ENCODE data around the gene DMXL2. TPM values are rescaled to one million over a fixed set of nuclear protein-coding genes. Genes with fewer than 3 reads are reported as not detected.

DMXL2 gene
- total RNA-seq, 2 donors from 2014 or later, result 21.7 to 33.4 TPM

DNA sequence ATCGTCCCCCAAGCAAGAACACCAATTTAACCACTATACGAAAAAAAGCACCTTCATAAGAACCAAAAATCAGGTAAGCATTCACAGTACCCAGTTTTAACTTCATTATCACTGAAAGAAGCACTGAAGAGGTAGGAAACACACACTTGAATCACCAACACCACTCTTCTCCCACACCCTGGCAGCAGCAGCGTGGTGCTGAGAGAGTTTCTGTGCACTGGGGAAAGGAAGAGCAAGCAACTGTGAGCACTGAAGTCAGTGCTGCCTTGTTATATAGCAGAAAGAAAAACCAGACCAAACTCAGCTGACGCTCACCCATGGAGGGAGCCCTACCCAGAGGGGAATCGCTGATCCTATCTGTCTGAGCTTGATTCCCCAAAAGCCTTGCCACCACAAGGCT lies 98.2 kb downstream of the DMXL2 start:
- H3K27me3 ChIP-seq, result no peaks in the 10 kb centered on the region
- no peak for DNase-seq
- H3K4me3 ChIP-seq, result no peak overlapping the region
- intact Hi-C loops (cut with DNase I), result no loop called here
- no peak overlapping the region for H3K27ac ChIP-seq
- no peaks in the 10 kb centered on the region for H3K36me3 ChIP-seq
- no peak overlapping the region for H3K9ac ChIP-seq (ENCODE audit: low read depth in 2 of 2, low read length in 2 of 2)
- H3K9me3 ChIP-seq, result no peaks in the 10 kb centered on the region
- TF ChIP-seq, protein P1, sequence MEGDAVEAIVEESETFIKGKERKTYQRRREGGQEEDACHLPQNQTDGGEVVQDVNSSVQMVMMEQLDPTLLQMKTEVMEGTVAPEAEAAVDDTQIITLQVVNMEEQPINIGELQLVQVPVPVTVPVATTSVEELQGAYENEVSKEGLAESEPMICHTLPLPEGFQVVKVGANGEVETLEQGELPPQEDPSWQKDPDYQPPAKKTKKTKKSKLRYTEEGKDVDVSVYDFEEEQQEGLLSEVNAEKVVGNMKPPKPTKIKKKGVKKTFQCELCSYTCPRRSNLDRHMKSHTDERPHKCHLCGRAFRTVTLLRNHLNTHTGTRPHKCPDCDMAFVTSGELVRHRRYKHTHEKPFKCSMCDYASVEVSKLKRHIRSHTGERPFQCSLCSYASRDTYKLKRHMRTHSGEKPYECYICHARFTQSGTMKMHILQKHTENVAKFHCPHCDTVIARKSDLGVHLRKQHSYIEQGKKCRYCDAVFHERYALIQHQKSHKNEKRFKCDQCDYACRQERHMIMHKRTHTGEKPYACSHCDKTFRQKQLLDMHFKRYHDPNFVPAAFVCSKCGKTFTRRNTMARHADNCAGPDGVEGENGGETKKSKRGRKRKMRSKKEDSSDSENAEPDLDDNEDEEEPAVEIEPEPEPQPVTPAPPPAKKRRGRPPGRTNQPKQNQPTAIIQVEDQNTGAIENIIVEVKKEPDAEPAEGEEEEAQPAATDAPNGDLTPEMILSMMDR (IDR thresholded peaks at IDR 0.05), result no peak
- no peaks in the 10 kb centered on the region for H3K4me1 ChIP-seq

DNA sequence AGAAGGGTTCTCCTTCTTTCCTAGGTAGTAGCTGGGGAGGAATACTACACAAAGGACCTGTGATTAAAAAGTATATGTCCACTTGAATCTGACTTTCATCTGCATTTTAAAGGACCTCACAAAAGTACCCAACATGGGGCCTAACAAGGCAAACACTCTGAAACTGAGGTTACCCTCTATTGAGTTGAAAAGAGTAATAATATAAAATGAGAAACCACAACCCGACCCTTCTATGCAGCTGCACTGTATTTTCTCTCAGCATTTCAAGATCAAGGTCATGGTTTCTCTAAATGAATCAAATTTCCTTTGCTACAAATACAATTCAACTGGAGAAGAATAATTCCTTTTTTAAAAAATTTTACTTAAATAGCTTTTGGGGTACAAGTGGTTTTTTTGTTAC lies 106.3 kb downstream of the DMXL2 start:
- Histone ChIP-seq H3K9ac (ENCODE audit: low read depth in 2 of 2, low read length in 2 of 2) (no peak overlapping the region), H3K4me3 (no peak overlapping the region), H3K9me3 (no peaks in the 10 kb centered on the region), H3K36me3 (no peaks in the 10 kb centered on the region), H3K27me3 (no peaks in the 10 kb centered on the region), H3K27ac (no peak overlapping the region), H3K4me1 (no peaks in the 10 kb centered on the region)
- TF ChIP-seq, protein P1 (IDR thresholded peaks at IDR 0.05), result no peak
- intact Hi-C loops (cut with DNase I), result no loop called here
- no peak for DNase-seq

DNA sequence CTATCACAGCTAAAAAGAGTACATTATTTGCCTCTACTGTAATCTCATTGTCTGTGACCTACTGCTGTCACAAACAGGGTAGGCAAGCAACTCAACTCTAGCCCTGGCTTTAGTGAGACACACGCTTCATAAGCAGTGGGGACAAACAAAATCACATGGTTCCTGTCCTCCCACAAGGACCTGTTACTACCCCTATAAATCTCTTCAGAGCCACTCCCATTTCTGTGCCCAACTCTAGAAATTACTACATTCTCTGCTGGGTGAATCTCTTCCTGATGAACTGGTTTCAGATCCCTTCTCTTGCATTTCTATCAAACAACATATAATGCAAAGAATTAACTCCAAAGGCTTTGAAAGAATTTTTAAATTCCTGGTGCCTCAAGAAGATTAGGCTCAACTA lies 117.3 kb downstream of the DMXL2 start:
- no peaks in the 10 kb centered on the region for H3K9me3 ChIP-seq
- H3K4me3 ChIP-seq, result no peak overlapping the region
- H3K36me3 ChIP-seq, result no peaks in the 10 kb centered on the region
- no peak overlapping the region for H3K9ac ChIP-seq (ENCODE audit: low read depth in 2 of 2, low read length in 2 of 2)
- no peak for DNase-seq
- H3K27me3 ChIP-seq, result no peaks in the 10 kb centered on the region
- intact Hi-C loops (cut with DNase I), result no loop called here
- H3K4me1 ChIP-seq, result no peaks in the 10 kb centered on the region
- H3K27ac ChIP-seq, result no peak overlapping the region
- TF ChIP-seq, protein P1 (IDR thresholded peaks at IDR 0.05), result no peak

DNA sequence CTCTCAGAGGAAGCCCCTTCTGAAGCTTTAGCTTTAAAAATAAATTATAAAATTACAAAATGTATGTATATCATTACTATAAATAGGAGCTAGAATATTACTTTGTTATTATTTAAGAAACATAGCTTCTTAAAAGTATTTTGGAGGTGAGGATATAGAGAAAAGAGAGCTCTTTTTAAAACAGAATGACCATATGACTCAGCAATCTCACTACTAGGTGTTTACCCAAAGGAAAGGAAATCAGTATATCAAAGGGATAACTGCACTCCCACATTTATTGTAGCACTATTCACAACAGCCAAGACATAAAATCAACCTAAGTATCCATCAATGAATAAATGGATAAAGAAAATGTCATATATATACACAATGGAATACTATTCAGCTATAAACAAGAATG lies 119.6 kb downstream of the DMXL2 start:
- H3K27ac ChIP-seq, result no peak overlapping the region
- no peaks in the 10 kb centered on the region for H3K27me3 ChIP-seq
- no peak overlapping the region for H3K4me3 ChIP-seq
- TF ChIP-seq, protein P1 (IDR thresholded peaks at IDR 0.05), result no peak
- no peak for DNase-seq
- intact Hi-C loops (cut with DNase I), result no loop called here
- H3K4me1 ChIP-seq, result no peaks in the 10 kb centered on the region
- no peak overlapping the region for H3K9ac ChIP-seq (ENCODE audit: low read depth in 2 of 2, low read length in 2 of 2)
- H3K36me3 ChIP-seq, result no peaks in the 10 kb centered on the region
- H3K9me3 ChIP-seq, result no peaks in the 10 kb centered on the region

DNA sequence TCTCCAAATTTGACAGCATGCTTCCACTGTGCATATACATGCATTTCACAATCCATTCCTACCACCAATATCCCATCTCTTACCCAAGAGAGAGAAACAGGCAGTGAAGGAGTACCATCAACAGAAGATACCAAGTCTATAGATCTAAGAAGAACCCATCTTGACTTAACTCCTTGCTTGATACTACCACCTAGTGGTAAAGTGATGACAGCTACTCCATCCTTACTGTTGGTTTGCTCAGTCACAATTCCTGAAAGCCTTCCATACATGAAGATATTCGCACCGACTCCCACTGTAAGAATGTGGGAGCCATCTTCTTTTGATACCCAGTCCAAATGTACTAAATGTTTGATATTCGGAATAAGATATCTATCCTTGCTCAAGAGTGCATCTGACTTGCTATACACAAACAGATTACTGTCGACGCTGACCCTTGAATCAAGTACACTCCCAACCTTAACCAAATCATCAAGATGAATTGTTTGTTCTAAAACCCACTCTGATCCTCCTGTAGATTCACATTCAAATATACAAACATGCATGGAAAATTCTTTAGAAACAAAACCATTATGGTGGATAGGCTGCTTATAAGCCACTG lies 123.1 kb downstream of the DMXL2 start:
- TF ChIP-seq, protein P1 (IDR thresholded peaks at IDR 0.05), result peak; percentile 26
- Histone ChIP-seq H3K4me1 (no peaks in the 10 kb centered on the region), H3K4me3 (no peak overlapping the region), H3K27ac (no peak overlapping the region), H3K9ac (ENCODE audit: low read depth in 2 of 2, low read length in 2 of 2) (no peak overlapping the region), H3K9me3 (no peaks in the 10 kb centered on the region), H3K27me3 (no peaks in the 10 kb centered on the region), H3K36me3 (no peaks in the 10 kb centered on the region)
- intact Hi-C loops (cut with DNase I), result no loop called here
- no peak for DNase-seq
